H9 (cell line): Measurements from ENCODE around the gene MAPKAPK2. TPM values are rescaled to one million over a fixed set of nuclear protein-coding genes. Genes with fewer than 3 reads are reported as not detected.

Experiments
- DNase-seq: peaks from one replicate; pipeline ENCODE4 v3.0.0-alpha.2; 2017
- H2AFZ ChIP-seq: one replicate; pipeline ENCODE4 v1.6.1; 2013; ENCODE audit warnings: mild to moderate bottlenecking, low read length, control low read depth, moderate library complexity
- H2AK5ac ChIP-seq: 2 replicates; pipeline ENCODE4 v1.6.1; 2013; ENCODE audit warnings: low read length, control low read depth, mixed read lengths; ENCODE audit not compliant: insufficient read length
- H2BK120ac ChIP-seq: one replicate; pipeline ENCODE4 v1.6.1; 2013; ENCODE audit warnings: low read depth, mild to moderate bottlenecking, low read length, control low read depth, inconsistent platforms; ENCODE audit not compliant: poor library complexity, severe bottlenecking
- H2BK12ac ChIP-seq: 2 replicates; pipeline ENCODE4 v1.6.1; 2013; ENCODE audit warnings: low read length, control low read depth, mixed read lengths, low read depth; ENCODE audit not compliant: insufficient read length
- H2BK15ac ChIP-seq: 2 replicates; pipeline ENCODE4 v1.6.1; 2013; ENCODE audit warnings: low read depth, low read length, control low read depth
- H2BK20ac ChIP-seq: one replicate; pipeline ENCODE4 v1.6.1; 2013; ENCODE audit warnings: low read depth, mild to moderate bottlenecking, low read length, control low read depth, inconsistent platforms; ENCODE audit not compliant: poor library complexity, severe bottlenecking
- H2BK5ac ChIP-seq: 2 replicates; pipeline ENCODE4 v1.6.1; 2013; ENCODE audit warnings: low read length, control low read depth, mixed read lengths; ENCODE audit not compliant: insufficient read length
- H3K14ac ChIP-seq: 2 replicates; pipeline ENCODE4 v1.6.1; 2013; ENCODE audit warnings: low read length, control low read depth; ENCODE audit not compliant: insufficient read depth
- H3K18ac ChIP-seq: 2 replicates; pipeline ENCODE4 v1.6.1; 2013; ENCODE audit warnings: low read depth, mild to moderate bottlenecking, mixed read lengths, low read length, control low read depth; ENCODE audit not compliant: insufficient read length
- H3K23ac ChIP-seq: 2 replicates; pipeline ENCODE4 v1.6.1; 2013; ENCODE audit warnings: low read length, control low read depth, mixed read lengths, low read depth; ENCODE audit not compliant: insufficient read length
- H3K23me2 ChIP-seq: 2 replicates; pipeline ENCODE4 v1.6.1; 2013; ENCODE audit warnings: low read depth, mild to moderate bottlenecking, mixed read lengths, low read length, control low read depth; ENCODE audit not compliant: insufficient read length, poor library complexity, severe bottlenecking
- H3K27ac ChIP-seq: 2 replicates; pipeline ENCODE4 v1.5.1; 2013; ENCODE audit warnings: low read length, control low read depth, mixed read lengths, low read depth; ENCODE audit not compliant: insufficient read length
- H3K27me3 ChIP-seq: 2 replicates; pipeline ENCODE4 v1.6.1; 2013; ENCODE audit warnings: low read length, control low read depth, inconsistent platforms; ENCODE audit not compliant: insufficient read depth
- H3K4ac ChIP-seq: 2 replicates; pipeline ENCODE4 v1.6.1; 2013; ENCODE audit warnings: low read depth, mild to moderate bottlenecking, control low read depth, inconsistent platforms, low read length, moderate library complexity
- H3K4me1 ChIP-seq: 2 replicates; pipeline ENCODE4 v1.6.1; 2013; ENCODE audit warnings: low read length, control low read depth, inconsistent platforms; ENCODE audit not compliant: insufficient read depth
- H3K4me2 ChIP-seq: 2 replicates; pipeline ENCODE4 v1.6.1; 2013; ENCODE audit warnings: low read length, control low read depth, mixed read lengths; ENCODE audit not compliant: insufficient read length, insufficient read depth
- H3K56ac ChIP-seq: 2 replicates; pipeline ENCODE4 v1.6.1; 2013; ENCODE audit warnings: low read depth, mild to moderate bottlenecking, mixed read lengths, low read length, control low read depth; ENCODE audit not compliant: insufficient read length
- H3K79me1 ChIP-seq: 2 replicates; pipeline ENCODE4 v1.6.1; 2013; ENCODE audit warnings: low read depth, mild to moderate bottlenecking, moderate library complexity, low read length, control low read depth, inconsistent platforms; ENCODE audit not compliant: insufficient read depth, poor library complexity, severe bottlenecking
- H3K79me2 ChIP-seq: 2 replicates; pipeline ENCODE4 v1.6.1; 2013; ENCODE audit warnings: low read length, control low read depth, inconsistent platforms; ENCODE audit not compliant: insufficient read depth
- H3K9ac ChIP-seq: 2 replicates; pipeline ENCODE4 v1.6.1; 2013; ENCODE audit warnings: low read length, control low read depth, mixed read lengths; ENCODE audit not compliant: insufficient read length; ENCODE audit errors: extremely low read depth
- H3K9me3 ChIP-seq: one replicate; pipeline ENCODE4 v1.6.1; 2013; ENCODE audit warnings: low read depth, low read length, inconsistent platforms; ENCODE audit not compliant: control insufficient read depth
- H3T11ph ChIP-seq: one replicate; pipeline ENCODE4 v1.6.1; 2013; ENCODE audit warnings: mild to moderate bottlenecking, low read length, control low read depth, inconsistent platforms
- H4K20me1 ChIP-seq: one replicate; pipeline ENCODE4 v1.6.1; 2013; ENCODE audit not compliant: control insufficient read depth, insufficient read length, insufficient read depth
- H4K5ac ChIP-seq: 2 replicates; pipeline ENCODE4 v1.6.1; 2013; ENCODE audit warnings: low read depth, mild to moderate bottlenecking, mixed read lengths, low read length, control low read depth; ENCODE audit not compliant: insufficient read length
- H4K8ac ChIP-seq: replicated peaks from 2 replicates; pipeline ENCODE4 v1.6.1; 2013; ENCODE audit warnings: low read length, control low read depth, mixed read lengths, low read depth; ENCODE audit not compliant: insufficient read length
- H4K91ac ChIP-seq: 2 replicates; pipeline ENCODE4 v1.6.1; 2013; ENCODE audit warnings: low read depth, mild to moderate bottlenecking, moderate library complexity, mixed read lengths, low read length, control low read depth; ENCODE audit not compliant: insufficient read length
- H3K27ac Mint-ChIP-seq, 3 experiments: 2 replicates in 2 of 3; 3 replicates in 1 of 3; pipeline ENCODE4 v1.8.0; 2020 to 2021; ENCODE audit warnings: mixed read lengths in 3 of 3, mild to moderate bottlenecking in 1 of 3, moderate library complexity in 1 of 3
- H3K27me3 Mint-ChIP-seq: 2 replicates; pipeline ENCODE4 v1.8.0; 2021; ENCODE audit warnings: low read depth, mild to moderate bottlenecking, moderate library complexity, mixed read lengths
- H3K36me3 Mint-ChIP-seq, 3 experiments: 2 replicates in 2 of 3; 3 replicates in 1 of 3; pipeline ENCODE4 v1.8.0; 2020 to 2021; ENCODE audit warnings: low read depth in 3 of 3, mixed read lengths in 3 of 3; ENCODE audit not compliant: insufficient read depth in 1 of 3
- H3K4me1 Mint-ChIP-seq, 2 experiments: 2 replicates each; pipeline ENCODE4 v1.8.0; 2020; ENCODE audit warnings: mixed read lengths in 2 of 2
- H3K4me3 Mint-ChIP-seq, 2 experiments: 2 replicates in 1 of 2; 3 replicates in 1 of 2; pipeline ENCODE4 v1.8.0; 2020 to 2021; ENCODE audit warnings: mild to moderate bottlenecking in 2 of 2, mixed read lengths in 2 of 2, moderate library complexity in 1 of 2
- H3K9me3 Mint-ChIP-seq, 2 experiments: 2 replicates in 1 of 2; 3 replicates in 1 of 2; pipeline ENCODE4 v1.8.0; 2020; ENCODE audit warnings: mild to moderate bottlenecking in 2 of 2, mixed read lengths in 2 of 2, moderate library complexity in 1 of 2
- CTCF ChIP-seq: fragments of 200-600 bp; sonication (generic); conservative IDR thresholded peaks from 3 replicates; pipeline ENCODE4 v1.8.0; 2021; ENCODE audit warnings: antibody characterized with exemption, mild to moderate bottlenecking
- WGBS: extraction: QIAGEN DNeasy Blood & Tissue Kit; methylation state at CpG from one replicate; pipeline ENCODE4 v1.1.7; 2013; ENCODE audit warnings: missing lambda C conversion rate, low lambda C conversion rate, mixed read lengths; ENCODE audit not compliant: insufficient read length; ENCODE audit errors: extremely low coverage; 5-methylcytosine and 5-hydroxymethylcytosine counted together
- total RNA-seq: library from RNA; stranded (reverse); gene quantifications from 2 replicates; pipeline ENCODE4 v1.2.1, GENCODE V29; 2021

The MAPKAPK2 gene
- total RNA-seq, 1 experiment from 2014 or later = 50.1 TPM

- Histone ChIP-seq H3K79me1 (no peaks in the 10 kb centered on the region), H2BK120ac (no peak overlapping the region), H3K27me3 (no peaks in the 10 kb centered on the region), H3K56ac (no peak overlapping the region), H3K4me1 (peaks cover 2% of the 10 kb centered on the region; the same call in 1 of the 2 replicates), H3K27ac (no peak overlapping the region), H3K79me2 (no peaks in the 10 kb centered on the region), H2BK12ac (no peak overlapping the region), H4K20me1 (no peaks in the 10 kb centered on the region), H4K91ac (no peak overlapping the region), H3K14ac (no peak overlapping the region), H3T11ph (no peak overlapping the region), H3K4me2 (no peak overlapping the region), H2BK20ac (no peak overlapping the region), H3K9ac (no peak overlapping the region), H3K9me3 (no peaks in the 10 kb centered on the region), H3K23me2 (no peaks in the 10 kb centered on the region), H3K4ac (no peak overlapping the region), H4K5ac (no peak overlapping the region), H3K18ac (no peak overlapping the region), H3K23ac (no peak overlapping the region), H2BK15ac (no peak overlapping the region), H4K8ac (no peak overlapping the region), H2AFZ (no peak overlapping the region), H2AK5ac (no peak overlapping the region), H2BK5ac (no peak overlapping the region)
- Mint-ChIP-seq H3K9me3 (no peaks in the 10 kb centered on the region), H3K36me3 (peaks cover 4 to 24% (median 20%) of the 10 kb centered on the region in 3 experiments; a peak in 6 of 7 replicates), H3K27me3 (no peaks in the 10 kb centered on the region; the same call in 1 of the 2 replicates), H3K27ac (no peak overlapping the region), H3K4me3 (no peak overlapping the region), H3K4me1 (peaks cover 9 to 11% of the 10 kb centered on the region in 2 experiments)
- WGBS = no CpG with 5 or more reads among the region's 5 CpGs
- no peak for DNase-seq
- no peak for TF ChIP-seq CTCF
Observed at GRCh38 chr1:206735553-206736031, 50.9 kb downstream of the MAPKAPK2 start.
